Measurements from ENCODE around the gene PHLPP2.
"Not testable (repeated sequence)": the region's sequence is repeated elsewhere in the genome, so short reads cannot be mapped to it uniquely, and the experiment has no call there.

Gene PHLPP2

DNA sequence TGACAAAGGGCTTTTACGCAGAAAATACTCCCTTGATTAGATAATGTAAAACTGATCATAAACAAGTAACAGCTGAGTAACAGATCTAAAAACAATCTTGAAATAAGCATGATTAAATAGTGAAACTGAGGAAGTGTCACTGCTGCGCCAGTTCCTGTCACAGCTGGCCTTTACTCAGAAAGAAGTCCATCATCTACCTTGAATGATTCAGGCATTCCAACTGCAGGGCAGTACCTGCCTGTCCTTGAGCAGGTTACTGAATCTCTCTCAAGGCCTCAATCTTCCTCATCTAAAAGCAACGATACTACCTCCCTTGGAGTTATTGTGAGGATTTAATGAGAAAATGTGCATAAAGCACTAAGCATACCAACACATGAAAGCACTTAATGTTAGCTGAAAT, 12.7 kb downstream of the PHLPP2 start:
- DNase-seq: no peak

DNA sequence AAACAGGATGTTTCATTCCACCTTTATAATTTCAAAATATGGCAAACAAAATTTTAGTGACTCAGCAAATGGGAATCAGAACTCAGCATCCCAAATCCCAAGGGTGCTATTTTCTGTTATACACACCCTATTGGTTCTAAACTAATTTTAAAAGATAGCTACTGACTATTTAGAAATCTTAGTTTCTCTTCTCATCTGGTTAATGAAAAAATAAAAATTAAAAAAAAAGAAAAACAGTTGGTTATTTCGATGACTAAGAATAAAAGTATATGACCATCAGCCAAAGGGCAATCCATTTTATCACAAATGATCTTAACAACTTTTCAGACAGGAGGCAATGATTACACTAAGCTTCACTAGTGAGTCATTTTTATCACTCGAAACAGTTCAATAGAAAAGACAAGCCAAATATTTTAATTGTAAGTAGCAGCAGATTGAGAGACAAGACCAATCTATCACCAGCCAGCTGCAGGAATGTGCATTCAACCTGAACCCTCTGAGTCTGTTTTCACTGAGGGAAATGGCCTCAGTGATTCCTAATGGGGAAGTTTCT, 15.2 kb downstream of the PHLPP2 start:
- DNase-seq: no peak

DNA sequence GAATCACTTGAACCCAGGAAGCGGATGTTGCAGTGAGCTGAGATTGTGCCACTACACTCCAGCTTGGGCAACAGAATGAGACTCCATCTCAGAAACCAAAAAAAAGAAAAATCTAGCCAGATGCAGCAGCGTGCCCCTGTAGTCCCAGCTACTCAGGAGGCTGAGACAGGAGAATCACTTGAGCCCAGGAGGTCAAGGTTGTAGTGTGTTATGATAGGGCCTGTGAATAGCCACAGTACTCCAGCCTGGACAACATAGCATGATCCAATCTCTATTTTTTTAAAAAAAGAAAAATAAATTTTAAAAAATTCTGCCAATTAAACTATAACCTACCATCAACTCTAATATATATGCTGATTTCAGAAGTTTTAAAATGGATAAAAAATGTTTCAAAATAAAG, 15.8 kb downstream of the PHLPP2 start:
- DNase-seq: no peak

DNA sequence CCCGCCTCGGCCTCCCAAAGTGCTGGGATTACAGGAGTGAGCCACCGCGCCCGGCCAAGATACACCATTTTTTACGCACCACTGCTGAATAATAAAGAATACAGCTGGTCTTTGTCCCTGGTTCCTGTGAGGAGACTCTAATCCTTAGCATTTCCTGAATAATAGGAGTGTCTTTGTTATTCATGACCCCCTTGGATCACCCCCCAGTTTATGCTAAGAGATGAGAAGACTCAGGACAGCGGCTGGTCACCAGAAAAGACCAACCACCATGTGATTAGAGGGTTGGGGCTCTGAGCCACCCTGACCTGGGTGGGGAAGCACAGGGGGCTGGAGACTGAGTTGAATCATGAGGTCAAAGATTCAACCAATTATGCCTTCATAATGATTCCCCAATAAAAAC, 17.3 kb downstream of the PHLPP2 start:
- no peak for DNase-seq

DNA sequence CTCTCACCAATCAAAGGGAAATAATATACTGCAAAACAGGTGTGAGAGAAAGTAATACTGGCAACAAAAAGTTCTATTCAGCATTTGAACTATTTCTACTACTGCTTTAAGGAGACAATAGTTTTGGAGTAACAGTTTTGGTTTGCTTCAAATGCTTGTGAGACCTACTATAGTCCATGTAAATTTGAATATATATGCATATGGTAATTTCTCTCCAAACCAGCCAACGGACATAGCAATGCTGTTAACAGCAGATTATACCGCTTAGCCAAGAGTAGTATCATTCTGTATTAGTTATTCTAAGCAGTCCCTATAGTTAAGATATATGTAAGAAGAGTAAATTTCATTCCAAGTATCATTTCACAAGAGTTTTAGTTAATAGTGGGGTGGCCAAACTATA, 18.5 kb downstream of the PHLPP2 start:
- no peak for DNase-seq

DNA sequence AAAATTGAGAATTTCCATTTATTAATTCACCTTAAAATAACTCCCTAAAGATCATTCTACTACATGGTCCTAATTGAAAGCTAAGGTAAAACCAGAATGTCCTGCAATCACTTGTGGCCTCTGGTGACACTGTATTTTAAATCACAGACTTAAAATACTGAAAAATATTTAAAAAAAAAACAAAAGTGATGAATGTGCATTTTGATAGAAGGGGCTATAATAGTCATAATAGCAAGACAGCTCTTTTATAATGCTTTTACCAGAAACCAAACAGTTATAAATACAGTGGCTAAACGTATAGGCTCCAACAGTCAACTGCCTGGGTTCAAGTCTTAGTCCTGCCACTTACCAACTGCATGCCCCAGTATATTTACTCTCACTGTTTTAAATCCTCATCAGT, 21.2 kb downstream of the PHLPP2 start:
- DNase-seq: no peak

DNA sequence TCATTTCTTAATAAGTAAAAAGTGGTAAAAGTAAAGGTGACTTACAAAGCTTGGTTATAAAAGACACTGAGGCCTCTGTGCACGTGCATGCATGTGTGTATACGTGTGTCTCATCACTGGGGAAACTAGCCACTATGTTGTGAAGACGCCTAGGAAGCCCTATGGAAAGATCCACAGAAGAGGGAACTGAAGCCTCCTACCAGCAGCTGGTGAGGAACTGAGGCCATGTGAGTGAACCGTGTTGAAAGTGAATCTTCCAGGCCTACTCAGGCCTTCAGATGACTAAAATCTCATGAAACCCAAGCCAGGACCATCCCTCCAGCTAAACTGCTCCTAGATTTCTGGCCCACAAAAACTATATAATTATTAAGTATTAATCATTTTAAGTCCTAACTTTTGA, 23.7 kb downstream of the PHLPP2 start:
- no peak for DNase-seq

DNA sequence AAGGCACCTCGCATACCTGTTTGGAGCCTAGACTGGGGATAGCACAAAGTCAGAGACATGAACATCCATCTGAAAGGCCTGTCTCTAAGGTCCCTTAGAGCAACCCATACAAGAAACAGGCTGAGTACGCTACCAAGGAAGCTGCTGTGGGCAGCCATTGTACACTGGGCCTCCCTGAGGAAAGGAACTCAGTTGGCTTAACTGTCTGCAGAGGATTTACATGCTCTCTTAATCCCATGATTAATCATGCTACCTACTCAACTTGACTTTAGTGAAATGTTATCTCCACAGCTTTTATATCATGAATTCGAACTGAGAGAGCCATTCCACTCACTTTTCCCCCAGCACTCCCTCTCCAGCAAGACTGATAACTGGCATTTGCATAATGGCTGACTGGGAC, 26.0 kb downstream of the PHLPP2 start:
- DNase-seq: no peak

DNA sequence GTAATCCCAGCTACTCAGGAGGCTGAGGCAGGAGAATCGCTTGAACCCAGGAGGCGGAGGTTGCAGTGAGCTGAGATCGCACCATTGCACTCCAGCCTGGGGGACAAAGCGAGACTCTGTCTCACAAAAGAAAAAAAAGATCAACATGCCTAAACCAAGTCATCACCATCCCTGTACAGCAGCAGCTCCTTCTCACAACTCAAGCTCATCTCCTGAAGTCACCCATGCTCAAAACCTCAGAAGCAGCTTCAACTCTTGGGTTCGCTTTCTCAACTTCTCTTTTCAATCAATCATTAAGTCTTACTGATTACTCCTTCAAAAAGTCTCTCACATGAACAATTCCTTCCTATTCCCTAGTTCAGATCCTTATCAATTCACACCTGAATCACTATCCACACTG, 31.3 kb downstream of the PHLPP2 start:
- no peak for DNase-seq

DNA sequence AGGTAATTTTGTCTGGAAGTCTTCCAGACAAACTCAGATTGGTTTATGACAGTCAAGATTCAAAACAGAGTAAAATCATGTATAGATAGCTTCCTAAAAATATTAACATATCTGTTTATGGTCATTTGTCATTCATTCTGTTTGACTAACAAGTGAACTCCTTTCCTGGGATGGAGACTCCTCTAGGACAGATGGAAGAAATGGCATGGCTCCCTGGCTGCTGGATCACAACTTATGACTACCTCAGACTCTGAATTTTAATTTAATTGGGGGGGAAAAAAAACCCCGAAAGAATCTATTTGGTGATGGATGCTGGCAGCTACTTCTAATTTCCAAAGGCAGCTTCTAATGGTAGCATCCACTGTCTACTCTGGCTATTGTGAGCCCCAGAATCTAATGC, 34.6 kb downstream of the PHLPP2 start:
- no peak for DNase-seq

DNA sequence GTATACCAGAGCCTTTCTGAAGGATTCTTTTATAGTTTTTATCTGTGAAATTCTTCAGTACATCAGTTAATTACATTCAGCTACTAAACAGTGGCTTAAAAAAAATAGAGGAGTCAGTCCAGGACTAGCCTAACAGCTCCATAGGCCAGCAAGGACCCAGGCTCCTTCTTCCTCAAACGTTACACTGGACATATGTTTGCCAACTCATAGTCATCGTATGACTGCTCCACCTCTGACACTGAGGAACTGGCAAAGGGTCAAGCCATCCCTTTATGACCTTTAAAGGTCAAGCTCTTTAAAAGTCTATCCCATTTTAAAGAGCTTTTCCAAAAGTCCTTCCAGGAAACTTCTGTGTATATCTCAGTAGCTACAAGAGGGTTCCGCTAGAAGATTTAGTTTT, 36.6 kb downstream of the PHLPP2 start:
- DNase-seq: no peak

DNA sequence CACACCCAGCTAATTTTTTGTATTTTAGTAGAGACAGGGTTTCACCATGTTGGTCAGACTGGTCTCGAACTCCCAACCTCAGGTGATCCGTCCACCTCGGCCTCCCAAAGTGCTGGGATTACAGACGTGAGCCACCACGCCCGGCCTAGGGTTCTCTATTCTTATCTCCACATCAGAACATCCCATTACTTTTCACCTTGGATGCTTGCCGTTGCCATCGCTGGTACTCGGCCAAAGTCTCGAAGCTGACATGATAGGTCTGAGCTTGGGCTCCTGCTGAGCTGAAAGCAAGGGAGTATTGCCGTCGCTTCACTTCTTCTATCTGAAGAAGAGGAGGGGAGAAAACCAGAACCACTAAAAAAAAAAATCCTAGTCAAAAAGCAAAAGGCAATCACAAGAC, 40.2 kb downstream of the PHLPP2 start:
- DNase-seq: not testable (repeated sequence)

DNA sequence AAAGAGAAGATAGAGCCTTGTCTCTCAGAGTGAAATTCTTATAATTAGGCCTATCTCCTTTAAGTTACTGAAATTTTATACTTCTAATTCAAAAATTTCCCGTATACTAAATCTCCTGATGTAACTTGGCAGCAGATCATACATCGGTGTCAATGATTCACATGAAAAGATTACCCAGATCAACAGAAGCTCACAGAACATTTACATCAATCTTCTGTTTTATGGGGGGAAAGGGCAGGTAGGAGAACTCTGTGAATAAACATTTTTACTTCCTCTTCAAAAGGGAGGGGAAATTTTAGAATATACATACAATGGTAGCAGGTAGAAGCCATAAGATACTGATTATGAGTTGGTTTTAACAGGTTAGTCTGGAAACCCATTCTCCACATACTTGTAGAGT, 43.1 kb downstream of the PHLPP2 start:
- no peak for DNase-seq

DNA sequence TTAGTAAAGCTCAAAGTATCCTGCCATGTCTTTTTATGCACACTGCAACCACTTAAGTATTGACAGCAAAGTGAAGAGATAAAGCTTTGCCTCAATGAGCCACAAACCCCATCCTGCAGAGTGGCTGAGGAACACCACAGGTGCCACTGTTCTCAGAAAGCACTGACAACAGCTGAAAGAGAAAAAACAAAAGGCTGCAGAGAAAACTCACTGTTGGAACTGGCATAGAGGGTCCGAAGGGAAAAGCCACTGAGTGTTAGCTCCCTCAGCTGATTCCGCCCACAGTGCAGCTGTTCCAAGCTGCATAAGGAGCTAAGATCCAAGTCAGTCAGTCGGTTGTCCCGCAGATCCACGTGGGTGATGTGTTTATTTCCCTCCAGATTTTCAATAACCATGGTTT, 48.3 kb downstream of the PHLPP2 start:
- no peak for DNase-seq

DNA sequence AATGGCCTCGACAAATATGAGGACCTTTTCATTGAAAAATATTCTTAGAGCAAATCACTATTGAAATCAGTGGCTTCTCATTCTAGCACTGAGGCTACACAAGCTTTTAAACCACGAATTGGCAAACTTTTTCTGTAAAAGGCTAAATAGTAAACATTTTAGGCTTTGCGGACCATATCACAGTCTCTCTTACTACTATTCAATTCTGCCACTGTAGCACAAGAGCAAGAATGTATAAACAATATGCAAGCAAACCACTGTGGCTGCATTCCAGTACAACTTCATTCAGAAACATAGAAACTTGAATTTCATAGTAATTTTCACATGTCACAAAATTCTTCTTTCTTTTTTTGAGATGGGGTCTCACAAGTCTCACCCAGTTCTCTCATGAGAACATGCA, 49.1 kb downstream of the PHLPP2 start:
- DNase-seq: no peak

DNA sequence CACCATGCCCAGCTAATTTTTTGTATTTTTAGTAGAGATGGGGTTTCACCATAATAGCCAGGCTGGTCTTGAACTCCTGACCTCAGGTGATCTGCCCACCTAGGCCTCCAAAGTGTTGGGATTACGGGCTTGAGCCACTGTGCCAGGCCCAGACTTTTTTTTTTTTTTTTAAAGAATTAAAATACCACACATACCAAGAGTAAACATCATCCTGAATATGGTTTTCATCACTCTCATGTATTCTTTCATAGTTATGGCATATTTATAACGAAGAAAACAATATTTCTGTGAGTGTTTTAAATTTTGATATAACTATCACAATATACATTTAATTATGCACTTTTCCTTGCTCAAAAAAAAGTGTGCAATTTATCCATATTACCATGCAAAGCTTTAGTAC, 50.3 kb downstream of the PHLPP2 start:
- DNase-seq: no peak

DNA sequence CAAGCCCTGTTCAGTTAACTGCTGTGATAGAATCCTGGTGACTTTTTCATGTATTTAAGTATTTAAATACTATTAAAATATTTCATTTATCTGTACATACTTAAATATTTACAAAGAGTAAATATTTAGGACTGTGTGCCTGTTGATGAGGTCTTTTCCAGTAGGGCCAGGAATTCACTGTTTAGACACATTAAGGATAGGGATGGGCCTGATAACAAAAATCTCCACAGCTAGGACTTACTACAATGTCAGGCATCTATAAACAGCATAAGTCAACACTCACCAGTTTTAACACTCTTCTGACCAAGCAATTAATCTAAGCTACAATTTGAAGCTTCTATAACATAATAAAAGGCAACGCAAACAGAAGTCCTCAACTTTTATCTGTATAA, 50.9 kb downstream of the PHLPP2 start:
- no peak for DNase-seq

DNA sequence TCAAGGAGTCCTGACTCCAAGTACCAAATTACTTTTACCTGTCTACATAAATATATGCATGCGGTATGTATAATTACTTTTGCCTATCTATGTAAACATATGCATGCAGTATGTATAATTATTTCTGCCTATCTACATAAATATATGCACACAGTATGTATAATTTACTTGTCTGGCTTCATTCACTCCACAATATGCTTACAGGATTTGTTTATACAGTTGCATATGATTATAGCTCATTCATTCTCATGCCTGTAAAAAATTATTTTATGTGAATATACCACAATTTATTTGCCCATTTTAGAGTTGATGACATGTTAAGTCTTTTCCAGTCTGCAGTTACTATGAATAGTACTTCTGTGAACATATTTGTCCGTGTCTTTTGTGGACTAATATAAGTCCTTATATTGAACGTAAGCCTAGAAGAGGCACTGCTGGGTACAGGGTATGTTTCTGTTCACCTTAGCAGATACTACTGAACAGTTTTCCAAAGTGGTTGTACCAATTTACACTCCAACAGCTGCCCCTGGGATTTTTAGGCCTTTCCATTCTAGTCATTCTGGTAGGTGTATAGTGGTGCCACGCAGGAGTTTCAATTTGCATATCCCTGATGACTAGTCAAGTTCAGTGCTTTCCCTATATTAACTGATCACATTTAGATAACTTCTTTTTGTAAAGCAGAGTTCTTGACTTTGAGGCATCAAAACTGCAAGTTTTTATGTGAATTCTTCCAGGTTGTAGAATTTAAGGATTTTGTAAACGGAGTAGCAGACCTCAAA, 51.5 kb downstream of the PHLPP2 start:
- no peak for DNase-seq

DNA sequence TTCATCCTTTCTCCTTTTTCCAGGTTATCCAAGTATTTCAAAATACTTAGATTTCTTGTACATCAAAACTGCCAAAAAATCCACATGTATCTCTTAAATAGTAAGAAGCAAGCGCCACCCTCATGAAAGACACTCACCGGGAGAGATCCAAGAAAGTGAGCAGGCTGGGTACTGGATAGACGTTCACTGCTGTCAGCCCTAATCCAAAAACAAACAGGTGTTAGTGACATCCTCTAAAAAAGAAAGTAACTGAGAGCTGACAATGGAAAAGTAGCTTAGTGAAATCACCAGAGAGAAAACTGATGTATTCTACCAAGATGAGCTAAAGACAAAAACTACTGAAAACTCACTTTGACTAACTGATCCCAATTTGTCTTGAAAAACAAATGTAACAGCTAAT, 52.4 kb downstream of the PHLPP2 start:
- no peak for DNase-seq

DNA sequence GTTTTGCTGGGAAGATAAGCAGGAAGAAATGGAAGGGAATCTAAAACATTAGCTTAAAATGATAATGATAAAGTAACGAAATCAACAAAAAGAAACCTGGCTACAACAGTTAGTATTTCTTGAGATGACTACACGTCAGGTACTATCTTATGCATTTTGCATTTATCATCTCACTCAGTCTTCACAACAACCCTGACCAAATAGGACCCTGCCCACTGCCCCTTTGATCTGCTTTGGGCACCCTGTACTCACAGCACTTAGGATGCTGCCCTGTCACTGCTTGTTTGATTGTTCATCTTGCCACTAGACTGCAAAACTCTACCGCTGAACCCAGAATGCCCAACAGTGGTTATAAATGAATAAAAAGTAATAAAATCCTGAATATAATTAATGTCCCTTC, 53.3 kb downstream of the PHLPP2 start:
- no peak for DNase-seq

DNA sequence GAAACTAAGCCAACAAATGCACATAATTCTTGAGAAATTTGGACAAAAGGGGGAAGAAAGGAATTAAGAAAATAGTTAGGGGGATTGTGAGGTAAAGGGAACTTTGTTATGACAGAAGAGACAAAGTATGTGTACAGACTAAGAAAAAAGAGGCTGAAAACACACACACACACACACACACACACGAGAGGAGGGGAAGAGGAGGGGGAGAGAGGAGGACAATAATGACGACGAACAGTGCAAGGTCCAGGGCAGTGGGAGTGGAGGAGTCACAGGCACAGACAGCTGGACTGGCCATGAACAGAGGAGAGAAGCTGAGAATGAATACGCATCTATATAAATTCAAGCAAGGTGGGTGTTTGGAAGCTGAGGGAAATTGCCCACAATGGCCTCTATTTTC, 54.0 kb downstream of the PHLPP2 start:
- no peak for DNase-seq

DNA sequence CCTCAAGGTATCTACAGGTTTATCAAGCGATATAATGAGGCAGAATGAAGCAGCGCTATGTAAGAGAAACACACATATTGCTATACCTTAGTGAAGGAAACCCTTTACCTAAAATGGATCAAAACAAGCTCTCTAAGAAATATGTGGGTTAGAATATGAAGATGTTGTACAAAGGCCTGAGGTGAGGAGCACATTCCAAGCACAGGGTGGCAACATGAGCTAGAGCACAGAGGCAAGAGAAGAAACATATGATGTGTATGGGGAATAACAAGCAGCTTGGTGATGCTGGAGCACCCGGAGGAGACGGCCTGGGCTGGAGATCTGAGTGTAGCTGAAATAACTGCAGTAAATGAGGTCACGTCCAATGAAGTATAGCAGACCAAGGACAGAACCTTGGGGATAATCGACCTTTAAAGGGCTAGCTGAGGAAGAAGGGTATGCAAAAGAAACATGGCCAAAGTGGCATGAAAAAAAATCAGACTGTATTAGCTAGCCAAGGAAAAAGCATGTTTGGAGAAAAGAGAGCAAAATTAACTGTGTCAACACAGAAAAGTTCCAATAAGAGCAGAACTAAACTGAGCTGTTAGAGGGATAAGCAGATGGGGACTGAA, 54.5 kb downstream of the PHLPP2 start:
- no peak for DNase-seq

DNA sequence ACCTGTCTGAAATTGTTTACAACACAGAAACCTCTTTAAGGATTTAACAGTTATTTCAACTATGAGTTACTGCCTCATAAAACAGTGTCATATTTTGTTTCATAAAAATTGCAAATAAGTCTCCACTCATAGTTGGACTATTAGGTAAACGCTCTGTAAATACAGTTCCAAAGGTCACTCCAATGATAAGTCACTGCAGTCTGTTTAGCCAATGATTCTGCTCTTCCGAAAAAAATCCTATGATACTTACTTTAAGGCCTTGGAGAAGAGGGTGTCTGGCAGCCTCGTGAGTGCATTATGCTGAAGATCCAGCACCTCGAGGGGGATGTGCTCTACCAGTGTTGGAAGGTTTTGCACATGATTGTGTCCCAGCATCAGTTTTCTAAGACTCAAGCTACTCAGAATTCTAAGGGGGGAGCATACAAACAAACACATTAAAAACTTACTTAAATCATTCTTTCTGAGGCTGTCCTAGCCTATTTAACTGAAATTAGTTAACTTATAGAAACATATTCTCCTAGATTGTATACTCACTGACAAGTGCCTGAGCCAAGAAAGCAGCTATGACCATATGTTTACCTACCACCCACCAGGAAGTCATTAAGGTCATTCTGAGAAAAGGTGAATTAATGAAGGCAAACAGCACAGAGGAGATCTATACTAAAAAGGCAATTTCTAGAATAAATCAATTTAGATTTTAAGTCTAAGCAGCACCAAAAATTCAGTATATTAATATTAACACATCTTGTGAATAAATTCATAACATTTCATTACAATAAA, 57.4 kb downstream of the PHLPP2 start:
- DNase-seq: no peak

DNA sequence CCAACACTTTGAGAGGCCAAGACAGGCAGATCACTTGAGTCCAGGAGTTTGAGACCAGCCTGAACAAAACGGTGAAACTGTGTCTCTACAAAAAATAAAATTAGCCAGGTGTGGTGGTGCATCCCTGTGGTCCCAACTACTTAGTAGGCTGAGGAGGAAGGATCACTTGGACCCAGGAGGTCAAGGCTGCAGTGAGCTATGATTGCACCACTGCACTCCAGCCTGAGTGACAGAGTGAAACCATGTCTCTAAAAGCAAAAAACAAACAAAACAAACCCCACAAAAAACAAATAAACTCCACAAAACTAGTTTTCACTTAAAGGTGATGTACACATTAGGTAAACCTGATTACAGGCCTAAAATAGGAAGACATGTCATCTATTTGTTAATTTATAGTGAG, 58.2 kb downstream of the PHLPP2 start:
- no peak for DNase-seq
